Lower leg skin (tissue), 4 donors: Measurements from ENCODE around the gene C9orf72. TPM values are rescaled to one million over a fixed set of nuclear protein-coding genes. Genes with fewer than 3 reads are reported as not detected.

Experiments used
- DNase-seq, 2 donors: peaks; one replicate each; pipeline ENCODE4 v3.0.0-alpha.2; 2019; ENCODE audit warnings: low spot score in 2 of 2
- H3K4me3 ChIP-seq: fragments of 200-600 bp; sonication (generic); 2 replicates; pipeline ENCODE4 v1.5.1; 2017; ENCODE audit warnings: mild to moderate bottlenecking, low read depth; ENCODE audit not compliant: poor library complexity, severe bottlenecking
- POLR2A ChIP-seq, 2 donors: fragments of 450-650 bp; IDR thresholded peaks; one replicate each; pipeline ENCODE4 v1.6.1; 2016 to 2017; ENCODE audit warnings: antibody characterized with exemption in 2 of 2, mild to moderate bottlenecking in 1 of 2, moderate library complexity in 1 of 2
- WGBS, 2 donors: methylation state at CpG; one replicate each; pipeline ENCODE4 v1.1.5; 2018; 5-methylcytosine and 5-hydroxymethylcytosine counted together
- intact Hi-C: fragments of 100-400 bp; cut with DNase I; formaldehyde crosslinking; loops from one replicate; pipeline ENCODE4 v1.15.0; 2023; ENCODE audit warnings: low total_unique reads
- total RNA-seq, 4 donors: library from RNA; depleted of rRNA; stranded (reverse); fragments of >200 nt; gene quantifications; one replicate each; pipeline ENCODE4 v1.1.0, GENCODE V29; 2016
- TF ChIP-seq, protein P1 (sequence below), 3 donors: fragments of 450-650 bp; IDR thresholded peaks; one replicate each; pipeline ENCODE4 v1.5.1; 2016; ENCODE audit warnings: antibody characterized with exemption in 3 of 3, mild to moderate bottlenecking in 3 of 3, moderate library complexity in 2 of 3

C9orf72 gene
- total RNA-seq, 4 donors from 2014 or later: 10.3 to 16.6 (median 12.5) TPM

GRCh38 chr9:27610622-27611021 lies 37.3 kb upstream of the C9orf72 start:
- TF ChIP-seq, protein P1, sequence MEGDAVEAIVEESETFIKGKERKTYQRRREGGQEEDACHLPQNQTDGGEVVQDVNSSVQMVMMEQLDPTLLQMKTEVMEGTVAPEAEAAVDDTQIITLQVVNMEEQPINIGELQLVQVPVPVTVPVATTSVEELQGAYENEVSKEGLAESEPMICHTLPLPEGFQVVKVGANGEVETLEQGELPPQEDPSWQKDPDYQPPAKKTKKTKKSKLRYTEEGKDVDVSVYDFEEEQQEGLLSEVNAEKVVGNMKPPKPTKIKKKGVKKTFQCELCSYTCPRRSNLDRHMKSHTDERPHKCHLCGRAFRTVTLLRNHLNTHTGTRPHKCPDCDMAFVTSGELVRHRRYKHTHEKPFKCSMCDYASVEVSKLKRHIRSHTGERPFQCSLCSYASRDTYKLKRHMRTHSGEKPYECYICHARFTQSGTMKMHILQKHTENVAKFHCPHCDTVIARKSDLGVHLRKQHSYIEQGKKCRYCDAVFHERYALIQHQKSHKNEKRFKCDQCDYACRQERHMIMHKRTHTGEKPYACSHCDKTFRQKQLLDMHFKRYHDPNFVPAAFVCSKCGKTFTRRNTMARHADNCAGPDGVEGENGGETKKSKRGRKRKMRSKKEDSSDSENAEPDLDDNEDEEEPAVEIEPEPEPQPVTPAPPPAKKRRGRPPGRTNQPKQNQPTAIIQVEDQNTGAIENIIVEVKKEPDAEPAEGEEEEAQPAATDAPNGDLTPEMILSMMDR (IDR thresholded peaks at IDR 0.05): no peak
- H3K4me3 ChIP-seq: no peak overlapping the region
- intact Hi-C loops: no loop called here
- WGBS, 2 donors: 90 to 93% methylated on average over 19 of the region's 19 CpGs
- DNase-seq: no peak

- no peak overlapping the region for H3K4me3 ChIP-seq
- WGBS, 2 donors: 64 to 74% methylated on average over 4 of the region's 4 CpGs
- DNase-seq: no peak
- TF ChIP-seq POLR2A (IDR thresholded peaks at IDR 0.05): no peak
- TF ChIP-seq, protein P1 (IDR thresholded peaks at IDR 0.05): no peak
- intact Hi-C loops: no loop called here
These were observed 29.7 kb upstream of the C9orf72 start for GRCh38 chr9:27602954-27603353.

DNA sequence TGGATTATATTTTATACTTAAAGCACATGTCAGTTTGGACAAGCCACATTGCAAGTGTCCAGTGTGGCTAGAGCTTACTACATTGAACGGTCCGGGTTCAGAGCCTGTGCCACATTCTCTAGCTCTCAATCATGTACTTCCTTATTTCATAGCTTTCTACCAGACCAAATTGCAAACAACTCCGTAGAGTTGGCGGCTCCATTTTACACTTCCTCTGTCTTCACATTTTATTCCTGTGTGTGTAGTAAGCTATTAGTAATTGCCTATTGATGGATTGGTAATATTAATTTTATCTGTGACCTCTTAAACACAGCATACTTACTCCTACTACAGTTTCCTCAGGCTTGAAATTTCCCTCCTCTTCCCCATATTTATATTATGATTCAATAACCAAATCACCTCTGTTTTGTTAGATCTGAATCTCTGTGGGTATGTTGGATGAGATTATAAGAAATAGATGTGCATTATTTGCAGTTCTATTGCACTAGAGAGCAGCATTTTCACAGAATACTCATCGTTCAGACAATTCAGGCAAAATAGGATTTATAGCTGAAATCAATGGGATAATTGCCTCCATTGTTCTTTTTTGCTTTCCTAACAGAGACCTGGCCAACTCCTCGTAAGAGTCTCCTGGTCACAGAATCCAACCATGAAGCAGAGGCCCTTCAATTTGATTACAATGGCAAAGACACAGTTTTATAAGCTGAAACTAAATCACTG lies 29.0 kb upstream of the C9orf72 start:
- intact Hi-C loops: no loop called here

DNA sequence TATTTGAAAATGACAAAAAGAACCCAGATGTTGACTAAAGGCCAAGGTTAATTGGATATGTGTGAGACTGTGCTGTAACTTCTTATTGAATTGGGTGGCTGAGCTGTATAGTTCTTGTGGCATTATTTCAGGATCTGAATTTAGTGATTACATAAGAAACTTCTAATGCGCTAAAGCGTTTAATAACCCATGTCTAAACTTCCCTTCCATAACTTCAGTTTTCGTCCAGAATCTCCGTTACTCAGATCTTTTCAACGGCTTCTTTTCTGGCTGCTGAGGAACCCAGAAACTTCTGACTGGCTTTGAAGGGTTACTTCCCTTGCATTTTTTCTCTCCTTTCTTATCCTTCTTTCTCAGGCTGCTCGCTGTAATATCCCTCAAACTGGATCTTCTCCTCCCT lies 28.1 kb upstream of the C9orf72 start:
- H3K4me3 ChIP-seq: no peak overlapping the region
- TF ChIP-seq POLR2A (IDR thresholded peaks at IDR 0.05): no peak
- intact Hi-C loops: no loop called here
- 75 to 89% methylated on average over 6 of the region's 6 CpGs for WGBS, 2 donors
- DNase-seq: no peak

More for the DNA sequence above, 29.0 kb upstream of the C9orf72 start:
- H3K4me3 ChIP-seq: no peak overlapping the region
- WGBS, 2 donors: 66 to 71% methylated on average over 6 of the region's 6 CpGs
- TF ChIP-seq, protein P1 (IDR thresholded peaks at IDR 0.05): no peak
- no peak for TF ChIP-seq POLR2A (IDR thresholded peaks at IDR 0.05)
- no peak for DNase-seq

DNA sequence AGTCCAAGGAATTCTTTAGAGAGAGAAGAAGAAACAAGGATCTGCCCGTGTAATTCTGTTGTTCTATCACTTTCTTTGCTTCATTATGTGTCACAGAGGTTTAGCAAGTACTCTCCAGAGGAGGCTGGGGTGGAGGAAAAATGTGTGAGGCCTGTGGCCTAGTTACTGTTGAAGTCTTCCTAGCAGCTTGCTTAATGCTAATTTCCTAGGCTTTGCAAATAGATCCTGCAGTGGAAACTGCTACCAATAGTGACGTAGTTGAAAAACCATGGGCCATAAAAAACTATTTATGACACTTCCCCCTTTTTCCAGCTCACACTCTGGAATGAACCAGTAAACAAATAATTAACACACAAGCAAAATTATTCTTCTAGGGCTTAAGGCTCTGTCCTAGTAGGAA lies 27.0 kb upstream of the C9orf72 start:
- no peak for DNase-seq
- H3K4me3 ChIP-seq: no peak overlapping the region
- TF ChIP-seq, protein P1 (IDR thresholded peaks at IDR 0.05): no peak
- no peak for TF ChIP-seq POLR2A (IDR thresholded peaks at IDR 0.05)
- intact Hi-C loops: no loop called here
- WGBS, 2 donors: 41 to 46% methylated on average over 2 of the region's 2 CpGs

- TF ChIP-seq, protein P1 (IDR thresholded peaks at IDR 0.05): no peak
- no peak for TF ChIP-seq POLR2A (IDR thresholded peaks at IDR 0.05)
- no peak for DNase-seq
- 86 to 89% methylated on average over 2 of the region's 2 CpGs for WGBS, 2 donors
- intact Hi-C loops: no loop called here
- H3K4me3 ChIP-seq: no peak overlapping the region
These were observed 26.6 kb upstream of the C9orf72 start for GRCh38 chr9:27599870-27600238.
